ENCODE data around the gene ZNF652.

GRCh38 chr17:49297141-49297540 lies 64.9 kb downstream of the ZNF652 start:
- TF ChIP-seq, protein P1, sequence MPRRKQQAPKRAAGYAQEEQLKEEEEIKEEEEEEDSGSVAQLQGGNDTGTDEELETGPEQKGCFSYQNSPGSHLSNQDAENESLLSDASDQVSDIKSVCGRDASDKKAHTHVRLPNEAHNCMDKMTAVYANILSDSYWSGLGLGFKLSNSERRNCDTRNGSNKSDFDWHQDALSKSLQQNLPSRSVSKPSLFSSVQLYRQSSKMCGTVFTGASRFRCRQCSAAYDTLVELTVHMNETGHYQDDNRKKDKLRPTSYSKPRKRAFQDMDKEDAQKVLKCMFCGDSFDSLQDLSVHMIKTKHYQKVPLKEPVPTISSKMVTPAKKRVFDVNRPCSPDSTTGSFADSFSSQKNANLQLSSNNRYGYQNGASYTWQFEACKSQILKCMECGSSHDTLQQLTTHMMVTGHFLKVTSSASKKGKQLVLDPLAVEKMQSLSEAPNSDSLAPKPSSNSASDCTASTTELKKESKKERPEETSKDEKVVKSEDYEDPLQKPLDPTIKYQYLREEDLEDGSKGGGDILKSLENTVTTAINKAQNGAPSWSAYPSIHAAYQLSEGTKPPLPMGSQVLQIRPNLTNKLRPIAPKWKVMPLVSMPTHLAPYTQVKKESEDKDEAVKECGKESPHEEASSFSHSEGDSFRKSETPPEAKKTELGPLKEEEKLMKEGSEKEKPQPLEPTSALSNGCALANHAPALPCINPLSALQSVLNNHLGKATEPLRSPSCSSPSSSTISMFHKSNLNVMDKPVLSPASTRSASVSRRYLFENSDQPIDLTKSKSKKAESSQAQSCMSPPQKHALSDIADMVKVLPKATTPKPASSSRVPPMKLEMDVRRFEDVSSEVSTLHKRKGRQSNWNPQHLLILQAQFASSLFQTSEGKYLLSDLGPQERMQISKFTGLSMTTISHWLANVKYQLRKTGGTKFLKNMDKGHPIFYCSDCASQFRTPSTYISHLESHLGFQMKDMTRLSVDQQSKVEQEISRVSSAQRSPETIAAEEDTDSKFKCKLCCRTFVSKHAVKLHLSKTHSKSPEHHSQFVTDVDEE (CRISPR knock-in tag; IDR thresholded peaks at IDR 0.05): no peak
- TF ChIP-seq ESRRG (CRISPR knock-in tag; IDR thresholded peaks at IDR 0.05) (no peak), PPARA (CRISPR knock-in tag; IDR thresholded peaks at IDR 0.05; ENCODE audit: borderline replicate concordance) (no peak), ZNF565 (CRISPR knock-in tag; conservative IDR thresholded peaks at IDR 0.05; ENCODE audit: low read depth) (no peak), ZC3H10 (CRISPR knock-in tag; IDR thresholded peaks at IDR 0.05) (no peak), CREB5 (CRISPR knock-in tag; IDR thresholded peaks at IDR 0.05; ENCODE audit: low read depth) (no peak), ZNF8 (CRISPR knock-in tag; IDR thresholded peaks at IDR 0.05) (no peak), ZFP3 (CRISPR knock-in tag; IDR thresholded peaks at IDR 0.05) (no peak), GLIS3 (CRISPR knock-in tag; IDR thresholded peaks at IDR 0.05) (no peak), ZFP30 (CRISPR knock-in tag; IDR thresholded peaks at IDR 0.05) (no peak), BACH2 (CRISPR knock-in tag; IDR thresholded peaks at IDR 0.05; ENCODE audit: borderline replicate concordance) (no peak), ARNTL (CRISPR knock-in tag; IDR thresholded peaks at IDR 0.05; ENCODE audit: borderline replicate concordance, low read depth) (no peak)
- TF ChIP-seq, protein P2, sequence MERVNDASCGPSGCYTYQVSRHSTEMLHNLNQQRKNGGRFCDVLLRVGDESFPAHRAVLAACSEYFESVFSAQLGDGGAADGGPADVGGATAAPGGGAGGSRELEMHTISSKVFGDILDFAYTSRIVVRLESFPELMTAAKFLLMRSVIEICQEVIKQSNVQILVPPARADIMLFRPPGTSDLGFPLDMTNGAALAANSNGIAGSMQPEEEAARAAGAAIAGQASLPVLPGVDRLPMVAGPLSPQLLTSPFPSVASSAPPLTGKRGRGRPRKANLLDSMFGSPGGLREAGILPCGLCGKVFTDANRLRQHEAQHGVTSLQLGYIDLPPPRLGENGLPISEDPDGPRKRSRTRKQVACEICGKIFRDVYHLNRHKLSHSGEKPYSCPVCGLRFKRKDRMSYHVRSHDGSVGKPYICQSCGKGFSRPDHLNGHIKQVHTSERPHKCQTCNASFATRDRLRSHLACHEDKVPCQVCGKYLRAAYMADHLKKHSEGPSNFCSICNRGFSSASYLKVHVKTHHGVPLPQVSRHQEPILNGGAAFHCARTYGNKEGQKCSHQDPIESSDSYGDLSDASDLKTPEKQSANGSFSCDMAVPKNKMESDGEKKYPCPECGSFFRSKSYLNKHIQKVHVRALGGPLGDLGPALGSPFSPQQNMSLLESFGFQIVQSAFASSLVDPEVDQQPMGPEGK (CRISPR knock-in tag; IDR thresholded peaks at IDR 0.05; ENCODE audit: borderline replicate concordance): no peak
